GM13976 (cell line): Measurements from ENCODE around the gene SMTNL1.

Experiments used
- DNase-seq: peaks from one replicate; pipeline ENCODE4 v3.0.0; 2012; ENCODE audit warnings: low spot score
- CTCF ChIP-seq: IDR thresholded peaks from 2 replicates; pipeline ENCODE4 v1.5.1; 2012; ENCODE audit warnings: borderline replicate concordance, mild to moderate bottlenecking; ENCODE audit not compliant: insufficient read depth; ENCODE audit errors: extremely low read depth, missing control alignments, control extremely low read depth
- in situ Hi-C: fragments of 300-500 bp; cut with MboI; formaldehyde crosslinking; loops from one replicate; pipeline ENCODE4 v1.12.0; 2022; ENCODE audit warnings: low sequenced_read_pairs, mixed read lengths, inconsistent platforms; ENCODE audit not compliant: unreplicated experiment

Gene SMTNL1

DNA sequence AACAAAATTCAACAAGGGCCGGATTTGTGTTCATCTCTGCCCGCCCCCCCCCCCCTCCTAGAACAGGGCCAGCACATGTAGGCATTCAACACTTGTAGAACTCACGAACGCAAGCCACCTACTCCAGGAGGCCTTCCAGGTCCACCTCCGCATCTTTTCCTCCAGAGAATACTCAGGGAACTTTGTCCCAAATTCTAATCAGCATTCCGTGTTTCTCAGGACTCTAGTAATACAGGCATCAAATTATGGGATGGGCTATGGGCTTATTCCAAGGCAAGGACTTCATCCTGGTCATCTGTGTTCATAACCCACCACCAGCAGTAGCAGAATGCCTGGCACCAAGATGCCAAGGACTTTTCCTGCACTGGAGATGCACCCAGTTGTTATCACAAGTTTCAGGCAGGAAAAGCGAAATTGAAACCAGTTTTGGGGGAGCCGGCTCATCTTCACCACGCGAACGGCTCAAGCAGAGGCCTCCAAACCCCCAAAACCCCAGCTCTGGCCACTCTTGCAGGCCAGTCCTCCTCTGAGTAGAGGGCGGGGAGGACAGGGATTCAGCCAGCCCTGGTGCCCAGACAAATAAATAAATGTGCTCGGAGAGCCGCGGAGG is 29.6 kb downstream of the SMTNL1 start:
- no peak for TF ChIP-seq CTCF
- DNase-seq: peak; percentile 48
- in situ Hi-C loops: loop anchor here (5.0 kb wide), 1 partner anchor 75 kb away; no protein-coding TSS in a partner anchor

DNA sequence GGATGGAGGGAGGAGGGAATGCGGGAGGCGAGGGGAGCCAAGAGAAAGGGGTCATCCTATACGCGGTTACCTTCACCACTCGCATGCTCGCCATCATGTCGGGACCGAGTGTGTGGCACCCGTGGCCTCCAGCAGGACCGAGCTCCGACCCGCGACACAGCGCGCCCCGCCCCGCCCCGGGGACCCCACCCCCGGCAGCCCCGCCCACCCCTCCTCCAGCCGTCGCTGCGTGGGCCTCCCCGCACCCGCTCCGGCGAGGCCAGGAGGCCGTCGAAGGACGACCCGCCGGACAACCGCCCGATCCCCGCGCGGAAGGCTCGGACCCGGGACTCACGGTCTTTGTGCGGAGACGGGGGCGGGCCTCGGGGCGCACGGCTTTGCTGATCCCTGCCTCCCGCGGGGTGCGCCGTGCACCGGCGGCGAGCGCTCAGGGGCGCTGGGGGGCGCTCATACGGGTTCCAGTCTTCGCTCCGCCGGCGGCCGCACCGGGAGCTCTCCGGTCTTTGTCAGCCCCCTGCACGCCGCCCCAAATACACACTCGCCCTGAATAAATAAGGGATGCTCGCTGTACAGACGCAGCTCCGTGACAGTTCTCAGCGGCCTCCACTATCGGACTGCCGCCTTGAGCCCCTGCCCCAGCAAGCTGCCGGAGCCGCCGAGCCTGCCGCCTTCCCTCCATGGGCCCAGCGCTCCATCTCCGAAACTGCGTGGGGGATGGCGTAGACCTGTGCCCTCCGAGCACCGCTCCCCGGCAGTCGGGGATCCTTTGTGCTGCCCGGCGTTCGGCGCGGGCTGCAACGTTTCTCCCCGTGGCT is 30.3 kb downstream of the SMTNL1 start, which contains the start of gene UBE2L6:
Gene UBE2L6 (minus strand): TSS at position 158 of the 815 bp plus-strand sequence. CDS start 61 bp downstream, at position 97.
- DNase-seq: peak; percentile 88
- in situ Hi-C loops: loop anchor here (5.0 kb wide), 1 partner anchor 75 kb away; no protein-coding TSS in a partner anchor
- TF ChIP-seq CTCF: peak; percentile 70

DNA sequence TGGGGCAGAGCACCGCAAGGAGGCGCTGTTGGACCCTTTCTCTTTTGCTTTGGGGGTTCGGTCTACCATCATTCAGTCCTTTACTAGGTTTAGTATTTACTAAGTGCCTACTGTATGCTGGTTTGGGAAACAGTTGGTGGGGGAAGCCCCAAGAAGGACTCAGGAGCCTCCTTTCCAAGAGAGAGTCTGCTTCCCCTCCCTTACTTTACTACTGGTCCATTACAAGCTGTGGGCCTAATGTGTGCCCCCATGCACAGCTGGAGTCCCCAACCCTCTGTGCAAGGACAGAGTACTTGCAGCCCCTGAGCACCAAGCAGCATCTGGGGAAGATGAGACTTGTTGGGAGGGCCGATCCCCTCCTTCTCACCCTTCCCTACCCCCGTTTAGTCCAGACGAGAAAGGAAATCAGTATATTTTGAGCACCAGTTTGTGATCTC is 31.0 kb downstream of the SMTNL1 start:
- peak; percentile 95 for TF ChIP-seq CTCF
- no peak for DNase-seq
- in situ Hi-C loops: loop anchor here (5.0 kb wide), 1 partner anchor 74 kb away; no protein-coding TSS in a partner anchor

- no peak for DNase-seq
- no peak for TF ChIP-seq CTCF
- in situ Hi-C loops: no loop called here
Observed at GRCh38 chr11:57571606-57572005, 34.2 kb downstream of the SMTNL1 start.

- TF ChIP-seq CTCF: no peak
- in situ Hi-C loops: no loop called here
- DNase-seq: no peak
Observed at GRCh38 chr11:57574061-57574460, 36.7 kb downstream of the SMTNL1 start.

DNA sequence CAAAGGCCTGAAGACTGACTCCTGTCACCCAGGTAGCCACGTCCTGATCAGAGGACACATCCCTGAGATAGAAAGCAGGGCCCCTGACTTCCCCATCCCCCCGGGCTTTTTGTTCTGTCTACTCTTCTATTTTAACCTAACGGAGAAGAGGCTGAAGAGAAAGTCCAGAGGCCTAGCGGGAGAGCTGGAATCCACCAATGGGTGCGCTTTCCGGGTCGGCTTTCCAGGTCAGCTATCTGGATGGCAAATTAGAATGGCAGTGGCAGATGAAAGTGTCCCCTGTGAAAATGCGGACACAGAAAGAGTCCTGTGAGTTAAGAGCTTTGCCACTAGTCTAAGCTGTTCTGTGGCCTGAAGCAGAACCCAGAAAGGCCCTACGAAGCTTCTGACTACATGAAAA is 46.9 kb downstream of the SMTNL1 start:
- no peak for DNase-seq
- TF ChIP-seq CTCF: no peak
- in situ Hi-C loops: no loop called here
